GM12878 (cell line): ENCODE results near the gene NSD2. TPM values are rescaled to one million over a fixed set of nuclear protein-coding genes. Genes with fewer than 3 reads are reported as not detected.

Experiments
- ATAC-seq: fragments of 200-7000 bp; cut with Tn5 transposase; 3 replicates; pipeline ENCODE4 v1.9.1; 2020; ENCODE audit warnings: mild to moderate bottlenecking, moderate library complexity
- BruUV-seq: library from RNA; stranded (reverse); fragments of 400-500 nt; replicated peaks from 2 replicates; lab custom pipeline; 2021; lab: Mats Ljungman, UMichigan
- CTCF ChIA-PET: fragments of 300-600 bp; sonication (Branson Sonifier 250); formaldehyde crosslinking; extraction: SDS; loops from one replicate; lab custom pipeline; 2021; ENCODE audit warnings: inconsistent platforms; lab: Yijun Ruan, JAX
- POLR2A ChIA-PET: fragments of 350-600 bp; formaldehyde crosslinking; extraction: SDS; loops from one replicate; lab custom pipeline; 2021; ENCODE audit warnings: inconsistent platforms; lab: Charles Lee
- RAD21 ChIA-PET: fragments of 300-600 bp; sonication (Branson Sonifier 250); formaldehyde crosslinking; loops from one replicate; lab custom pipeline; 2023; ENCODE audit warnings: antibody characterized with exemption; ENCODE audit not compliant: unreplicated experiment; lab: Charles Lee
- SMC1A ChIA-PET: fragments of 300-600 bp; sonication (Branson Sonifier 250); formaldehyde crosslinking; loops from one replicate; lab custom pipeline; 2023; ENCODE audit not compliant: unreplicated experiment, uncharacterized antibody; lab: Charles Lee
- DNase-seq: peaks from one replicate; pipeline ENCODE4 v3.0.0-alpha.2; 2011; ENCODE audit warnings: low read depth, low spot score
- FAIRE-seq: peaks from 3 replicates; lab custom pipeline; 2011; peaks lifted over from hg19 to GRCh38; lab: Jason Lieb, UNC
- H2AFZ ChIP-seq: 2 replicates; pipeline ENCODE4 v1.6.0; 2011; ENCODE audit warnings: low read depth, low read length, control low read depth; ENCODE audit not compliant: control insufficient read depth
- H3K27ac ChIP-seq: 2 replicates; pipeline ENCODE4 v1.5.1; 2011; ENCODE audit warnings: control low read depth; ENCODE audit not compliant: control insufficient read depth, insufficient read depth
- H3K27me3 ChIP-seq, 2 experiments: replicated peaks in 1 of 2; 2 replicates each; pipeline versions ENCODE4 v1.6.0 to v1.6.1; 2011; ENCODE audit warnings: low read length in 1 of 2; ENCODE audit not compliant: control insufficient read depth in 2 of 2, insufficient read depth in 2 of 2
- H3K36me3 ChIP-seq, 2 experiments: 2 replicates each; pipeline ENCODE4 v1.5.1; 2011; ENCODE audit warnings: low read length in 1 of 2; ENCODE audit not compliant: control insufficient read depth in 2 of 2, insufficient read depth in 2 of 2
- H3K4me1 ChIP-seq: 2 replicates; pipeline ENCODE4 v1.6.1; 2011; ENCODE audit warnings: mild to moderate bottlenecking, low read length, moderate library complexity, mixed read lengths; ENCODE audit not compliant: control insufficient read depth, insufficient read depth
- H3K4me2 ChIP-seq: 2 replicates; pipeline ENCODE4 v1.6.0; 2011; ENCODE audit warnings: control low read depth; ENCODE audit not compliant: control insufficient read depth, insufficient read depth
- H3K4me3 ChIP-seq: fragments of 200-600 bp; sonication (generic); 2 replicates; pipeline ENCODE4 v1.5.1; 2016
- H3K79me2 ChIP-seq: 2 replicates; pipeline ENCODE4 v1.6.0; 2011; ENCODE audit warnings: low read length; ENCODE audit not compliant: control insufficient read depth, insufficient read depth
- H3K9ac ChIP-seq: 2 replicates; pipeline ENCODE4 v1.8.0; 2011; ENCODE audit warnings: low read length, control low read depth, mixed read lengths; ENCODE audit not compliant: control insufficient read depth, insufficient read depth
- H3K9me3 ChIP-seq: replicated peaks from 3 replicates; pipeline ENCODE4 v1.5.1; 2011; ENCODE audit warnings: mild to moderate bottlenecking, low read length; ENCODE audit not compliant: control insufficient read depth, insufficient read depth
- H4K20me1 ChIP-seq: 2 replicates; pipeline ENCODE4 v1.6.0; 2011; ENCODE audit not compliant: control insufficient read depth, insufficient read depth
- BRCA1 ChIP-seq: IDR thresholded peaks from 2 replicates; pipeline ENCODE4 v1.6.1; 2011; ENCODE audit warnings: low read depth, low read length, improper control_type of control experiment
- CHD4 ChIP-seq: fragments of 200-600 bp; sonication (generic); IDR thresholded peaks from 2 replicates; pipeline ENCODE4 v1.6.1; 2016; ENCODE audit warnings: mild to moderate bottlenecking
- FOXK2 ChIP-seq: fragments of 450-650 bp; IDR thresholded peaks from 2 replicates; pipeline ENCODE4 v1.6.1; 2017; ENCODE audit warnings: mild to moderate bottlenecking, moderate library complexity
- RBBP5 ChIP-seq: fragments of 200-600 bp; sonication (generic); conservative IDR thresholded peaks from 2 replicates; pipeline ENCODE4 v1.6.1; 2016
- TCF12 ChIP-seq: IDR thresholded peaks from 2 replicates; pipeline ENCODE4 v1.6.1; 2011; ENCODE audit warnings: low read depth, mild to moderate bottlenecking, low read length
- ZBTB11 ChIP-seq: fragments of 450-650 bp; formaldehyde crosslinking; IDR thresholded peaks from 2 replicates; pipeline ENCODE4 v1.5.0; 2022; ENCODE audit warnings: mild to moderate bottlenecking, missing genetic modification characterization
- ZNF24 ChIP-seq: fragments of 450-650 bp; IDR thresholded peaks from 2 replicates; pipeline ENCODE4 v1.6.1; 2017; ENCODE audit warnings: antibody characterized with exemption, mild to moderate bottlenecking
- WGBS: methylation state at CpG from one replicate; pipeline ENCODE4 v1.1.6; 2016; ENCODE audit warnings: low lambda C conversion rate; ENCODE audit not compliant: insufficient replicate concordance, insufficient coverage; ENCODE audit errors: missing lambda C conversion rate; 5-methylcytosine and 5-hydroxymethylcytosine counted together
- in situ Hi-C: fragments of 300-500 bp; cut with MboI; formaldehyde crosslinking; loops from 9 replicates; pipeline ENCODE4 v1.14.3; 2018; ENCODE audit warnings: mixed read lengths
- intact Hi-C: fragments of 100-400 bp; cut with micrococcal nuclease; formaldehyde crosslinking; loops from one replicate; pipeline ENCODE4 v1.14.2; 2022; ENCODE audit not compliant: unreplicated experiment
- polyA plus RNA-seq, 11 experiments: library from polyadenylated mRNA; depleted of rRNA in 4 of 11; unstranded in 6 of 11; stranded (reverse) in 5 of 11; fragments of >200 nt; fragmentation: Nextera tagmentation in 4 of 11; fragmentation: Illumina TruSeq in 1 of 11; extraction: Ambion mirVana in 4 of 11; extraction: Trizol in 1 of 11; gene quantifications; 1 replicate in 1 of 11; 2 replicates in 10 of 11; pipeline versions ENCODE4 v1.2.1 to v1.2.3, GENCODE V29; 2011 to 2016; ENCODE audit warnings: inconsistent platforms in 2 of 11, missing spikeins in 2 of 11, low read depth in 1 of 11
- total RNA-seq, 4 experiments: library from RNA; depleted of rRNA in 3 of 4; stranded (reverse); fragments of >200 nt in 3 of 4; fragmentation: Illumina TruSeq in 1 of 4; extraction: Trizol in 1 of 4; gene quantifications; 2 replicates each; pipeline versions ENCODE4 v1.2.1 to v1.2.3, GENCODE V29; 2013 to 2021
- TF ChIP-seq, protein P1 (sequence below): fragments of 450-650 bp; conservative IDR thresholded peaks from 2 replicates; pipeline ENCODE4 v1.6.1; 2017; ENCODE audit warnings: mild to moderate bottlenecking, moderate library complexity

The NSD2 gene
- total and polyA plus RNA-seq, 10 of the 15 experiments (the other 5 are each of a cell fraction or from before 2014, with no cell fraction given) = 8.6 to 139 (median 67.2) TPM

GRCh38 chr4:1895971-1896657 lies 24.9 kb downstream of the NSD2 start:
- FAIRE-seq = no peak
- ChIA-PET CTCF (interaction anchor here (0.9 kb wide), 1 partner anchor 60 kb away, joined by 3 read pairs; no protein-coding TSS in a partner anchor), POLR2A (no interaction called here)

More at GRCh38 chr4:1895971-1896657, 24.9 kb downstream of the NSD2 start:
- Histone ChIP-seq H3K27ac (no peak overlapping the region), H3K4me2 (no peak overlapping the region), H3K4me1 (peaks cover 6% of the 10 kb centered on the region), H2AFZ (no peak overlapping the region), H3K9ac (no peak overlapping the region), H3K9me3 (no peaks in the 10 kb centered on the region), H3K4me3 (no peak overlapping the region), H4K20me1 (peaks cover 8% of the 10 kb centered on the region; the same call in 1 of the 2 replicates), H3K36me3 (peaks cover 10 to 19% of the 10 kb centered on the region in 2 experiments), H3K79me2 (peaks cover 83% of the 10 kb centered on the region), H3K27me3 (no peaks in the 10 kb centered on the region)
- BruUV-seq = no TSS peak
- TF ChIP-seq TCF12 (no peak), ZNF24 (no peak), ZBTB11 (CRISPR knock-in tag) (no peak), RBBP5 (no peak), CHD4 (no peak), BRCA1 (no peak), FOXK2 (no peak)
- TF ChIP-seq, protein P1, sequence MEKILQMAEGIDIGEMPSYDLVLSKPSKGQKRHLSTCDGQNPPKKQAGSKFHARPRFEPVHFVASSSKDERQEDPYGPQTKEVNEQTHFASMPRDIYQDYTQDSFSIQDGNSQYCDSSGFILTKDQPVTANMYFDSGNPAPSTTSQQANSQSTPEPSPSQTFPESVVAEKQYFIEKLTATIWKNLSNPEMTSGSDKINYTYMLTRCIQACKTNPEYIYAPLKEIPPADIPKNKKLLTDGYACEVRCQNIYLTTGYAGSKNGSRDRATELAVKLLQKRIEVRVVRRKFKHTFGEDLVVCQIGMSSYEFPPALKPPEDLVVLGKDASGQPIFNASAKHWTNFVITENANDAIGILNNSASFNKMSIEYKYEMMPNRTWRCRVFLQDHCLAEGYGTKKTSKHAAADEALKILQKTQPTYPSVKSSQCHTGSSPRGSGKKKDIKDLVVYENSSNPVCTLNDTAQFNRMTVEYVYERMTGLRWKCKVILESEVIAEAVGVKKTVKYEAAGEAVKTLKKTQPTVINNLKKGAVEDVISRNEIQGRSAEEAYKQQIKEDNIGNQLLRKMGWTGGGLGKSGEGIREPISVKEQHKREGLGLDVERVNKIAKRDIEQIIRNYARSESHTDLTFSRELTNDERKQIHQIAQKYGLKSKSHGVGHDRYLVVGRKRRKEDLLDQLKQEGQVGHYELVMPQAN = no peak
- 89% methylated on average over 8 of the region's 8 CpGs for WGBS
- no peak for ATAC-seq
- ChIA-PET RAD21 (interaction anchor here (1.0 kb wide), 1 partner anchor 62 kb away, joined by 3 read pairs; no protein-coding TSS in a partner anchor), SMC1A (no interaction called here)
- DNase-seq = no peak
- intact Hi-C loops (loop anchor here (5.0 kb wide), 1 partner anchor 44 kb away; no protein-coding TSS in a partner anchor), in situ Hi-C loops (no loop called here)
